ENCODE measurements around the gene LRRC57. TPM values are rescaled to one million over a fixed set of nuclear protein-coding genes. Genes with fewer than 3 reads are reported as not detected.
A peak's percentile ranks its signal among the peaks of the same experiment; 100 is the strongest.

The LRRC57 gene
- total RNA-seq, 4 donors from 2014 or later: 12.8 to 20.1 (median 17.3) TPM

DNA sequence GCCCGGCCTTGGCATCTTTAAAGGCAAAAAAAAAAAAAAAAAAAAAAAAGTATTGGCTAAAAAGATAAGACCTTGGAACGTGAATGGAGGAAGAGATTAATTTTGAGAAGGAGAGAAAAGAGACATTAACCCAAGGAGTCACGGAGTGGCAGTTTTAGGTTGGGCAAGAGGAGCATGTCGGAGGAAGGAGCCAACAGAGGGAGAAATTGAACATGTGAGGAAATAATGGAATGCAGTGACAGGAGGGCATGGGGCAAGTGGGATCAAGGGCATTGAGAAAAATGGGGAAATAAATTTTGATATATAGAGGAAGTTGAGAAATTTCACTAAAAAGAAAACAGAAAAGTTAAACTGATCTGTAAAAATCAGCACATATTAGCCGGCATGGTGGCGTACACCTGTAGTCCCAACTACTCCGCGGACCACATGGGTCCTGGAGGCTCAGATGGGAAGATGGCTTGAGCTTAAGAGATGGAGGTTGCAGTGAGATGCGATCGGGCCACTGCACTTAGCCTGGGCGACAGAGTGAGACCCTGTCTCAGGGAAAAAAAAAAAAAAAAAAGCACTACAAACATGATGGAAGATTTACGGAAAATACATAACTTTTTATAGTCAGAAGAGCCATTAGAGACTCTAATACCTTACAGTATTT, 1.3 kb upstream of the LRRC57 start:
- intact Hi-C loops (cut with DNase I): loop anchor here (5.0 kb wide), 1 partner anchor 102 kb away; no protein-coding TSS in a partner anchor
- WGBS: 74% methylated on average over 12 of the region's 12 CpGs
- Histone ChIP-seq H3K27ac (replicated peaks in 1 of 4) (peak overlapping the region; percentile 90 to 95 (median 92)), H3K4me1 (peaks cover 24 to 40% (median 40%) of the 10 kb centered on the region in 4 donors), H3K36me3 (peaks cover 0 to 12% (median 6%) of the 10 kb centered on the region in 4 donors), H3K9me3 (no peaks in the 10 kb centered on the region), H3K4me3 (peak overlapping the region; percentile 80 to 93 (median 83)), H3K27me3 (no peaks in the 10 kb centered on the region)
- no peak for DNase-seq (ENCODE audit: extremely low spot score)
- no peak for TF ChIP-seq EP300 (IDR thresholded peaks at IDR 0.05)

DNA sequence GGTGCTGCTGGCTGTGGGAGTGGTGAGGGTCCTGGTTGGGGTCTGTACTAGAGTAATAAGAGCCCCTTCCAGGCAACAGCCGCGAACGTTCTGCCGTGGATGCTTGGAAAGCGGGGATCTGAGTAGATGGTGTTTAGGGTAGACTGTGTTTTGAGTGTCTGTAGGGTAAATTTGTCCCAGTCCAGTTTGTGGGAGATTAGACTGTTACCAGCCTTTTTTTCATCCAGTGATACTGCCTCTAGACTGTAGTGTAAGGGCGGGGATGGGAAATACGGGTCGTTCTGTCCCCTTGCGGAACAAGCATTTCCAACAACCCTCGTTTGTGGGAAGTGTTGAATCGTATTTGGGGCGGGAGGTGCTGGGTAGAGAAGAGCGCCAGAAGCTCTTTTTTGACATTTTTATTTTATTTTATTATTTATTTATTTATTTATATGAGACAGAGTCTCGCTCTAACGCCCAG, 469 bp upstream of the LRRC57 start:
- H3K36me3 ChIP-seq: peaks cover 5 to 20% (median 11%) of the 10 kb centered on the region in 4 donors
- H3K9me3 ChIP-seq: no peaks in the 10 kb centered on the region
- H3K4me3 ChIP-seq: peak overlapping the region; percentile 80 to 93 (median 83)
- peak overlapping the region; percentile 90 to 95 (median 92) for H3K27ac ChIP-seq (replicated peaks in 1 of 4)
- H3K4me1 ChIP-seq: peaks cover 24 to 40% (median 40%) of the 10 kb centered on the region in 4 donors
- intact Hi-C loops (cut with DNase I): loop anchor here (5.0 kb wide), 1 partner anchor 103 kb away; no protein-coding TSS in a partner anchor
- no peaks in the 10 kb centered on the region for H3K27me3 ChIP-seq
- no peak for DNase-seq (ENCODE audit: extremely low spot score)
- WGBS: 2% methylated on average over 15 of the region's 15 CpGs
- TF ChIP-seq EP300 (IDR thresholded peaks at IDR 0.05) (no peak), POLR2A (IDR thresholded peaks at IDR 0.05; ENCODE audit: low read depth) (no peak), POLR2AphosphoS5 (IDR thresholded peaks at IDR 0.05) (no peak)
- TF ChIP-seq, protein P1, sequence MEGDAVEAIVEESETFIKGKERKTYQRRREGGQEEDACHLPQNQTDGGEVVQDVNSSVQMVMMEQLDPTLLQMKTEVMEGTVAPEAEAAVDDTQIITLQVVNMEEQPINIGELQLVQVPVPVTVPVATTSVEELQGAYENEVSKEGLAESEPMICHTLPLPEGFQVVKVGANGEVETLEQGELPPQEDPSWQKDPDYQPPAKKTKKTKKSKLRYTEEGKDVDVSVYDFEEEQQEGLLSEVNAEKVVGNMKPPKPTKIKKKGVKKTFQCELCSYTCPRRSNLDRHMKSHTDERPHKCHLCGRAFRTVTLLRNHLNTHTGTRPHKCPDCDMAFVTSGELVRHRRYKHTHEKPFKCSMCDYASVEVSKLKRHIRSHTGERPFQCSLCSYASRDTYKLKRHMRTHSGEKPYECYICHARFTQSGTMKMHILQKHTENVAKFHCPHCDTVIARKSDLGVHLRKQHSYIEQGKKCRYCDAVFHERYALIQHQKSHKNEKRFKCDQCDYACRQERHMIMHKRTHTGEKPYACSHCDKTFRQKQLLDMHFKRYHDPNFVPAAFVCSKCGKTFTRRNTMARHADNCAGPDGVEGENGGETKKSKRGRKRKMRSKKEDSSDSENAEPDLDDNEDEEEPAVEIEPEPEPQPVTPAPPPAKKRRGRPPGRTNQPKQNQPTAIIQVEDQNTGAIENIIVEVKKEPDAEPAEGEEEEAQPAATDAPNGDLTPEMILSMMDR (IDR thresholded peaks at IDR 0.05): no peak

DNA sequence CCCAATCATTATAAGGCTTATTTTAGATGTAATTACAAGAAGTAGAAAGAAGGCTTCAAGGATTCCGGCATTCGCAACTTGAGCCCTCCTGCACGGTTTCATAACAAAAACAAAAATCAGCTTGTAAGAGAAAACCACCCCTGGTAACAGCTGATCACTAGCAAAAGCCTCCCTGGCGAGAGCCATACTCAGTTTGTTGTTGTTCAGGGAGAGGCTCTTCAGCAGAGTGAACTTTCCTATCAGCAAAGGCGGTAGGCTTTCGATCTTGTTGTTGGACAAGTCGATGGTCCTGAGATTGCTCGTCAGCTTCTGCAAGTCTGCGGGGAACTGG, 710 bp downstream of the LRRC57 start:
- Histone ChIP-seq H3K9me3 (no peaks in the 10 kb centered on the region), H3K27me3 (no peaks in the 10 kb centered on the region), H3K4me1 (peaks cover 24 to 40% (median 40%) of the 10 kb centered on the region in 4 donors), H3K36me3 (peaks cover 11 to 29% (median 23%) of the 10 kb centered on the region in 4 donors), H3K27ac (replicated peaks in 1 of 4) (peak overlapping the region; percentile 90 to 95 (median 92)), H3K4me3 (peak overlapping the region; percentile 80 to 93 (median 83))
- DNase-seq (ENCODE audit: extremely low spot score): no peak
- intact Hi-C loops (cut with DNase I): loop anchor here (5.0 kb wide), 1 partner anchor 104 kb away; no protein-coding TSS in a partner anchor
- 2% methylated on average over 9 of the region's 9 CpGs for WGBS
- TF ChIP-seq EP300 (IDR thresholded peaks at IDR 0.05): no peak
- no peak for TF ChIP-seq POLR2A (IDR thresholded peaks at IDR 0.05; ENCODE audit: low read depth)
- TF ChIP-seq, protein P1 (IDR thresholded peaks at IDR 0.05): no peak
- TF ChIP-seq POLR2AphosphoS5 (IDR thresholded peaks at IDR 0.05): no peak

DNA sequence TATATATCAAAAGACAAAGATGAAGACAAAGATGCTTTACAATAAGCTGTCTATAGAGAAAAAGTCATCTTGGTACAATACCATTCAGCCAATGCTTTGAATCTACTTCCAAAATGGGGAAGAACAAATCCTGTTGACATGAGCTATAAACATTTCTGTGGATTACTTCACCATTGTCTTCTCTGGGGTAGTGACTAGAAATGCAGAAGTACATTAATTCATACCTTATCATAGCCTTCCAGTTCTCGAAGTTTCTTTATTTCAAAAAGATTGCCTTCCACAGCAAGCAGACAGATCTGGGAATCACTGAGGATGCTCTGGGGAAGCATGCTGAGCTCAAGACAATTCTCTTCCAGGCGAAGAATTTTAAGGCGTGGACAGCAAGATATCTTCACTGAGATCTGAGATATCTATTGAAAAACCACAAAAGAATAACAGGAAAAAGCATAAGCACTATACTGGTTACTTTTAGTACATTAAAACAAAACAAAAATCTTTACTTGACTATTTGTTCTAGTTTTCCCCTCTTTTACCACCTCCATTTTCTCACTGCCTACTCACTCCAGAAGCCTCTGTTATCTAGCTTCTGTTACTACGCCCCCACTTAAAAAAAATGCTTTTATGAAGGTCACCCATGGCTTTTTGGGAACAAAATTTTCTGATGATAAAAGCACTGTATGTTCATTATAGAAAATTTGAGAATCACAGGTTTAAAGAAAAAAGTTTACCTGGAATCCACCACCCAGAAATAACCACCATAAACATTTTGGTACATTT, 3.6 kb downstream of the LRRC57 start:
- H3K36me3 ChIP-seq: peaks cover 17 to 50% (median 39%) of the 10 kb centered on the region in 4 donors
- no peaks in the 10 kb centered on the region for H3K27me3 ChIP-seq
- TF ChIP-seq EP300 (IDR thresholded peaks at IDR 0.05) (no peak), POLR2A (IDR thresholded peaks at IDR 0.05; ENCODE audit: low read depth) (no peak), POLR2AphosphoS5 (IDR thresholded peaks at IDR 0.05) (no peak)
- TF ChIP-seq, protein P1 (IDR thresholded peaks at IDR 0.05): no peak
- 83% methylated on average over 4 of the region's 4 CpGs for WGBS
- peaks cover 20 to 34% (median 33%) of the 10 kb centered on the region in 4 donors for H3K4me1 ChIP-seq
- no peaks in the 10 kb centered on the region for H3K9me3 ChIP-seq
- no peak for DNase-seq (ENCODE audit: extremely low spot score)
- intact Hi-C loops (cut with DNase I): loop anchor here (5.0 kb wide), 1 partner anchor 107 kb away; no protein-coding TSS in a partner anchor
- no peak overlapping the region for H3K27ac ChIP-seq (replicated peaks in 1 of 4)
- no peak overlapping the region for H3K4me3 ChIP-seq

DNA sequence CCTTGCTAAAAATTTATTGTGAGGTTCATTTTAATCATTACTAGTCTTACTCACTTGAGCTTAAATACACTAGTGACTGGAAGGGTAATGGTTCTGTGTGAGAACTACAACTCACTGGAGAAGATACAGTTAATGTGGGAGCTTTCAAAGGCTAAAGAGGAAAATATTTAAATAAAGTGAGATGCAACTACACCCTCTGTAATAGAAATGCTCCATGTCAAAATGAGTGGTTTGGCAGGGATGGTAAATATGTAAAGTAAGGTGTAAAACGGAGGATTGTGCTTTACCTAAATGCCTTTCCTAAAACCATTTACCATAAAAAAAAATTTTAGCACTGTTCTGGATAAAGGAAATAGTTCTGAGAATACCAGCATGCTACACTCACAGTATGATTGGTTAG, 15.3 kb downstream of the LRRC57 start:
- TF ChIP-seq POLR2AphosphoS5 (IDR thresholded peaks at IDR 0.05) (no peak), EP300 (IDR thresholded peaks at IDR 0.05) (no peak), POLR2A (IDR thresholded peaks at IDR 0.05; ENCODE audit: low read depth) (no peak)
- TF ChIP-seq, protein P1 (IDR thresholded peaks at IDR 0.05): no peak
- H3K9me3 ChIP-seq: no peaks in the 10 kb centered on the region
- H3K36me3 ChIP-seq: peaks cover 24 to 98% (median 62%) of the 10 kb centered on the region in 4 donors
- no peak overlapping the region for H3K4me3 ChIP-seq
- no peak overlapping the region for H3K27ac ChIP-seq (replicated peaks in 1 of 4)
- H3K27me3 ChIP-seq: no peaks in the 10 kb centered on the region
- 83% methylated on average over 1 of the region's 1 CpG for WGBS
- intact Hi-C loops (cut with DNase I): no loop called here
- no peak for DNase-seq (ENCODE audit: extremely low spot score)
- H3K4me1 ChIP-seq: no peaks in the 10 kb centered on the region
